Ammon's horn (tissue), 1 donor: ENCODE measurements around the gene CSF2RB.

Experiments
- DNase-seq: peaks from one replicate; pipeline ENCODE4 v3.0.0-alpha.2; 2016; ENCODE audit warnings: low spot score

The CSF2RB gene

GRCh38 chr22:36921309-36922104, 8.1 kb downstream of the CSF2RB start:
- DNase-seq: peak; percentile 27

- no peak for DNase-seq
Observed at GRCh38 chr22:36922105-36922608, 8.7 kb downstream of the CSF2RB start.

DNA sequence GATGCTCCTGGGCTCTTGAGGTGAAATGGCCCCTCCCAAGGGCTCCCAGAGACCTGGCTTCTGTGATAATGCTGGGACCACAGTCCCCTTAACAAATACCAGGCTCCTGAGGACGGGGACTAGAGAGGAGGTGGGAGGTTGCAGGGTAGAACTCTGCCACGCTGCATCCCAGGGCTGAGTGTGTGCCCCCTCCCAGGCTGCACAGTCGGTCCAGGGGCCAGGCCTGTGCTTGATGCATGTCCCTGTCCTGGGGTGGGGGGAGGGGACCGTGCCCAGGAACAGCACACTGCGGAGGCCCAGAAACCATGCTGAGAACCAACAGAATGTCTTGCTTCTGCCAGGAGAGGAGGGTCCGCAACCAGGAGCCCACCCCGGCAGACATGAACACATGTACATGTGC, 9.3 kb downstream of the CSF2RB start:
- DNase-seq: no peak

GRCh38 chr22:36923131-36923788, 9.8 kb downstream of the CSF2RB start:
- DNase-seq: no peak

GRCh38 chr22:36924151-36924698, 10.8 kb downstream of the CSF2RB start:
- no peak for DNase-seq

DNA sequence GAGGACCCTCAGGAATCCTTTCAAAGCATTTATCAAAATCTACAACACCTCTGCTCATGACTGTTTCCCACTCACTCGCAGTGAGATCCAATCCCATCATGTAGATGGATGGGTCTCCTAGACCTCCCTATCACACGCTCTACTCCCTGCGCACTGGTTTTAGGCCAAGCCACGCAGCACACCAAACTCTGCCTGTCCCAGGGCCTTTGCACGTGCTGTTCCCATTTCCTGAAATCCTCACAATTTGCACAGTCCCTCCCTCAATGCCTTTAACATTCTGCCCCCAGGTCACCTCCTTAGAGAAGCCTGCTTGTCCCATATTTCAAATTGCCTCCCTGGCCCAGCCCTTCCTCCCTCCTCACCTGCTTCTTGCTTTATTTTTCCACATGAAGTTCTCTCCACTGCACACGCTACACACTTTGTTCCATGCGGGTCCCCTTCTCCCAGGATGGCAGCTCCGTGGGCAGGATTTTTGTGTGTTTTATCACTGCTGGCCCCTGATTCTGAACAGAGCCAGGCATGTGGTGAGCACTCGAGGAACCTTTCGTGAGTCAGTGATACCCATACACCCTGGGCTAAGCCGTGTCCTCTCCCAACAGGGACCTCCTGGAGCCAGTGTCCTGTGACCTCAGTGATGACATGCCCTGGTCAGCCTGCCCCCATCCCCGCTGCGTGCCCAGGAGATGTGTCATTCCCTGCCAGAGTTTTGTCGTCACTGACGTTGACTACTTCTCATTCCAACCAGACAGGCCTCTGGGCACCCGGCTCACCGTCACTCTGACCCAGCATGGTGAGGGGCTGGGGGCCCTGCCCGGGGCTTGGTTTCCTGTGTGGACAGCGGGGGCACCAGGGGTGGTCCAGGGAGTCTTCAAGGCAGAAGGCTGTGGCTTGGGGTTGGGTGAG, 12.2 kb downstream of the CSF2RB start:
- DNase-seq: no peak

- no peak for DNase-seq
Observed at GRCh38 chr22:36926309-36926708, 12.9 kb downstream of the CSF2RB start.

DNA sequence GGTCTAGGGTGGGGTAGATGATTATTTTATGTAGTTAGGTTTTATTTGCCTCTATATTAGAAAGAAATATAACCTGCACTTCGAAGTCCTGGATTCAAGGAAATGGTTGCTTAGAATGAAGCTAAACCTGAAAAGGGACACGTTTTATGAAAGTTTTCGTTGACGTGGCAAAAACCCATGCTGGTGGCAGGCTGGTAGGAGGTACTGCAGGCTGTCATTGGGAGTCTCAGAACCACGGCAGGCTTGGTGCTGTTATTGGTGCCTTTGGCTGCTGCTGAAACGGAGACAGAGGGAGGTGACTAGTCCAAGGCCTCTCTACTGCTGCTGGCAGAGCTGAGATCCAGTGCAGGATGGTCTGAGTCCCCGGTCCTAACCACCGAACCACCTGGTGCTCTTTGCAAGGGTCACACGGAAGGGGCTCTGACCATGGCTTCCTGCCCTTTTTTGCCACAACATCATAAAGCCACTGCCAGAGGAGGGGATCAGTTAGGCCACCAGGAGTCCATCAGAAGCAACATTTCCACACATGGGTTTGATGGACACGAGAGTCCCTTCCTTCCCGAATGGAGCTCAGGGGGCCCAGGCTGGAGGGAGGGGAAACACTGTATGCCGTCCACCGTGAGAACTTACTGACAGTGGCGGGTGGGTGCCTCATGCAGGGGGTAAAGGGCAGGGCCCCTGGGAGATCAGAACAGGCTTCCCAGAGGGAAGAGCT, 13.4 kb downstream of the CSF2RB start:
- no peak for DNase-seq

- DNase-seq: no peak
Observed at GRCh38 chr22:36927671-36928070, 14.2 kb downstream of the CSF2RB start.

GRCh38 chr22:36928196-36928595, 14.8 kb downstream of the CSF2RB start:
- DNase-seq: no peak

DNA sequence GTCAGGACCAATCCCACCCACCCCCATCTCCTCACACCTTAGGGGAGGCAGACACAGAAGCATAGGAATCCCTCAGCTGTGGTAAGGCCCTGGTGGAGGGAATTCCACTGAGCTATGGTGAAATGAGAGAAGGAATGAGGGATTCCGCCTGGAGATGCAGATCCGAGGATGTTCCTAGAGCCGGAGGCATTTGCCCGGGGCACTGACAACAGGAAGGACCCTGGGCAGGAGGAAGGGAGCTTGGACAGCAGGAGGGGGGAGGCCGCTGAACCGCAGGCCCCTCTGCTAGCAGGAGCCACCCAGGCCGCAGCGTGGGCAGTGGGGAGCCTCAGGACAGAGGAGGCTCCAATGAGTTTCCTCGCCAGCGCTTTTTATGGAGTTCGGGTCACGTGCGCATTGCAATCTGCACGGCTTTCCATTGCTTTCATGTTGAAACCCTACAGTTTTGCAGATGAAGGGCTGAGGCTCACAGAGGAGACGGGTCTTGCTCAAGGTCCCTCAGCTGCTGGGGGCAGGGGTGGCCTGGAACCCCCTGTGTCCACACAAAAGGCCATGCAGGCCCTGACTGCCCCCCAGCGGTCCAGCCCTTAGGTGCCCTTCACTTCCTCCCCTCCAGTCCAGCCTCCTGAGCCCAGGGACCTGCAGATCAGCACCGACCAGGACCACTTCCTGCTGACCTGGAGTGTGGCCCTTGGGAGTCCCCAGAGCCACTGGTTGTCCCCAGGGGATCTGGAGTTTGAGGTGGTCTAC, 15.5 kb downstream of the CSF2RB start:
- no peak for DNase-seq

DNA sequence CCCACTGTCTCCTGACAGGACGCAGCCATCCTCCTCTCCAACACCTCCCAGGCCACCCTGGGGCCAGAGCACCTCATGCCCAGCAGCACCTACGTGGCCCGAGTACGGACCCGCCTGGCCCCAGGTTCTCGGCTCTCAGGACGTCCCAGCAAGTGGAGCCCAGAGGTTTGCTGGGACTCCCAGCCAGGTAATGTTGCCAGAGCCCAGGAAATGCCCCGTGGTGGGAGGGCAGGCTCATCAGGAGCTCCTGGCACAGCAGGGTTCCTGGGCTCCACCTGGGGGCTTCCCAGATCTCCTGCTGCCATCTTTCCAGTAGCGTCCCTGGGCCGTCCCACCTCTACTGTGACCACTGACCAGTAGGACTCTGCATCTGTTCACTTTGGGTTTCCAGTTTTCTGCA, 16.2 kb downstream of the CSF2RB start:
- DNase-seq: no peak

DNA sequence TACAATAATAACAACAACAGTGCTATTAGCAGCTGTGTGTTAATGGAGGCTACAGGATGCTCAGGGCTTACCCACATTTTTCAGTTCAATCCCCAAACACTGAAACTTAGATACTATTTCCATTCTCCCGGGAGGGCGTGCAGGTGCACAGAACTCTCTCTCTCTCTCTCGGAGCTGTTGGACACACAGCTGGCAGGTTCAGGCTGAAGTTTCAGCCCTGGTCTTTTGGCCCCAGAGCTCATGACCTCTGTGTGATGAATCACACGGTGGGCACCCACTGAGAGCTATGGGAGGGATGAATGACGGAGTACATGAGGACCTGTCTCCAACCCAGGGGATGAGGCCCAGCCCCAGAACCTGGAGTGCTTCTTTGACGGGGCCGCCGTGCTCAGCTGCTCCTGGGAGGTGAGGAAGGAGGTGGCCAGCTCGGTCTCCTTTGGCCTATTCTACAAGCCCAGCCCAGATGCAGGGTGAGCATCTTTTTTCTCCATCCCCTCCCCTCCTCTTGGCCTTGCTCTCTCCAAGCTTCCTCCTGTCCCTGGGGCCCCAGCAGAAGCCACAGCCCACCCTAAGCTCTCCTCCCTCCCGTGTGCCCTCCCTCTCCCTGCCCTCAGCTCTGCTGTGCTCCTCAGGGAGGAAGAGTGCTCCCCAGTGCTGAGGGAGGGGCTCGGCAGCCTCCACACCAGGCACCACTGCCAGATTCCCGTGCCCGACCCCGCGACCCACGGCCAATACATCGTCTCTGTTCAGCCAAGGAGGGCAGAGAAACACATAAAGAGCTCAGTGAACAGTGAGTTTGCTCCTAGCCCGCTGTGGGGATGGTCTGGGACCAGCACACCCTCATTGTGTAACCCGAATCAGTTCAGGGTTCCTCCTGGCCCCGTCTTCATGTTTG, 16.9 kb downstream of the CSF2RB start:
- no peak for DNase-seq

DNA sequence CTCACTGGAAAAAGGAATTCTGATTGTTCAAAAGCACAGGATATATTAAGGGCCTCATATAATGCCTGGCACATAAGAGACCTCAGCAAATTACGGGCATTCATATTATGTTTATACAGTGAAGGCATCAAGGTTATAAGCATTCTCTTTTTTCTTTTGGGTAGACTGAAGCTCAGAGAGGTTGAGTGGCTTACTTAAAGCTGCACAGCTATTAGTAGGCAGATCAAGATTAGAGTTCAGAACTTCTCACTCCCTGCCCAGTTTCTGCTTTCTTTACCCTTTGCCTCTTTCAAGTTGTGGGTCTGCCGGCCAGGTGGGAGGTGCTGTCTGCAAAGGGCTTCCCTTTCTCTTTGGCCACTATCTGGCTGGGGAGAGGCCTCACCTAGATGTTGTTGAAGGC, 18.0 kb downstream of the CSF2RB start:
- no peak for DNase-seq

DNA sequence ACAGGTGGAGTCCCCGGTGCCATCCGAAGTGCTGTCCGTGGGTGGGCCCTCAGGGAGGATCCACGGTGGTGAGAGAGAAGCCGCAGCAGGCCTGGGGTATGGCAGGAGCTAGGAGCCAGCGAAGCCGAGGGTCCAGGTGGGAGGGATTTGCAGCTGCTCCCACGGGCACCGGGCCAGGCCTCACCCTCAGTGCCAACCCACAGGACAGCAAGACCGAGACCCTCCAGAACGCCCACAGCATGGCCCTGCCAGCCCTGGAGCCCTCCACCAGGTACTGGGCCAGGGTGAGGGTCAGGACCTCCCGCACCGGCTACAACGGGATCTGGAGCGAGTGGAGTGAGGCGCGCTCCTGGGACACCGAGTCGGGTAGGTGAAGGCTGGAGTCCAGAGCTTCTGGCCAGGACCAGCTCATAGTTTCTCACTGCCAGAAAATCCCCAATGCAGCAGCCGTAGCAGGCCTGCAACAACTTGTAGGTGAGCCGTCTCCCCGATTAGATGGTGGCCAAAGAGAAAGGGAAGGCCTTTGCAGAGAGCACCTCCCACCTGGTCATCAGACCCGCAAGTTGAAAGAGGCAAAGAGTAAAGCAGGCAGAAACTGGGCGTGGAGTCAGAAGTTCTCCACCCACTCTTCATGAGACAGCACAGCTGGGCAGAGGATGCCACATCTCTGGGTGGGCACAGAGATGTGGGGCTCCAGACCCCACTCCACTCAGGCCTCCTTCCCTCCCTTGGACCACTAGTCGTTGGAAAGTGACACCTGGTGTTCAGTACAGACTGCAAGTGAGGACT, 20.4 kb downstream of the CSF2RB start:
- no peak for DNase-seq

DNA sequence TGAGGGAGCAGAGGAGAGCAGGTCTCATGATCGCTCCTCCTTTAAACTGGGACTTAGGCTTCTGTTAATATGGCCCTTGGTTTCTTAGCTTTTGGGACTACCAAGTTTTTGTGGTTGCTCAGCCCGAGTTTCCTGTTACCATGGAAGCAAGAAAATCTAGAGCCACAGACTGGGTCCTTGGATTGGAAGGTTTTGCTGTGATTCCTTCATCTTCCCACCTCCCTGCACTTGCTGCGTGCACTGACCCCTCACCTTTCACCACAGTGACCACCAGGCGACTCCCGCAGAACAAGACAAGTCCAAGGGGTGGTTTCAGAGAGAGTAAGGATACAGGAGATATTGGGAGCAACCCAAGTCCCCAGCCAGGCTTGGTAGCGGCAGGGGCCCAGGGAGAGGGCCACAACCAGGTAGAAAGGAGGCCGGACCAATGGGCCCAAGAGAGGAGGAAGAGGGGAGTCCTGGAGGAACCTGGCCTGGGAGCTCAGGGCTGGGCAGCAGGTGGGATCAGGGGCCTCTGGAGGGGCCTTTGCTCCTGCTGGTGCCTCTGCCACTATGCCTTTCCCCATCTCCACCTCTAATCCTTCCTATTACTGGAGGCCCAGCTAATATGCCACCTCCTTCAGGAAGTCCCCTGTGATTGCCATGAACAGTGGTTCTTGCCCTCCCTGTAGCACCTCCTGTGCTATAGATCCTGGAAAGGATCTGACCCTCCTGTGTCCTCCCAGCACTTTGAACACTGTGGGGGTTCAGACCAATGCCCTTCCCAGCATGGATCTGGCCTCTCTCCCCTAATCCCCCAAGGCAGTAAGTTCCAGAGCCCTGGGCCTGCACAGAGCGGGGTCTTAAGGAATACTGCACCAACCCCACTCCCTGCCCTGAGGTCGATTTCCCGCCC, 21.2 kb downstream of the CSF2RB start:
- DNase-seq: no peak

DNA sequence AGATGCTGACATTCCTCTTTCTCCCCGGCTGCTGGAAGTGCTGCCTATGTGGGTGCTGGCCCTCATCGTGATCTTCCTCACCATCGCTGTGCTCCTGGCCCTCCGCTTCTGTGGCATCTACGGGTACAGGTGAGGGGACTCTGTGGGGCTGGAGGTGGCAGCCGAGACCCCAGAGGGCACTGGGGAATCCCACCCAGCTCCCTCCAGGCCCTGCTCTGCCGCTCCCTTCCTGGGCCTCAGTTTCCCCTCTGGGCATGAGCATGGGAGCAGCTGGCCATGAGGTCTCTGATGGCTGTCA, 21.8 kb downstream of the CSF2RB start:
- DNase-seq: no peak

- DNase-seq: no peak
Observed at GRCh38 chr22:36935694-36936093, 22.3 kb downstream of the CSF2RB start.
